Body of pancreas (tissue), 4 donors: Measurements from ENCODE around the gene PDE4D. TPM values are rescaled to one million over a fixed set of nuclear protein-coding genes. Genes with fewer than 3 reads are reported as not detected.
"Not testable (repeated sequence)": the region's sequence is repeated elsewhere in the genome, so short reads cannot be mapped to it uniquely, and the experiment has no call there.

Experiments
- ATAC-seq: fragments of 150-250 bp; one replicate; pipeline ENCODE4 v1.9.1; 2016
- DNase-seq, 4 donors: peaks; one replicate each; pipeline ENCODE4 v3.0.0-alpha.2; 2019
- H3K27ac ChIP-seq, 4 donors: fragments of 200-600 bp; sonication (generic); 1 replicate in 3 of 4; 2 replicates in 1 of 4; pipeline versions ENCODE4 v1.5.1 to v1.6.1; 2016 to 2019; ENCODE audit warnings: mild to moderate bottlenecking in 1 of 4, mixed read lengths in 1 of 4, moderate library complexity in 1 of 4
- H3K27me3 ChIP-seq, 2 donors: fragments of 200-600 bp; sonication (generic); one replicate each; pipeline ENCODE4 v1.6.0; 2016; ENCODE audit warnings: mild to moderate bottlenecking in 1 of 2
- H3K36me3 ChIP-seq, 2 donors: fragments of 200-600 bp; sonication (generic); replicated peaks in 1 of 2; 2 replicates each; pipeline ENCODE4 v1.5.1; 2016; ENCODE audit warnings: low read depth in 2 of 2; ENCODE audit not compliant: insufficient read depth in 1 of 2
- H3K4me1 ChIP-seq: fragments of 200-600 bp; sonication (generic); one replicate; pipeline ENCODE4 v1.6.0; 2016
- H3K4me3 ChIP-seq, 2 donors: fragments of 200-600 bp; sonication (generic); 1 replicate in 1 of 2; 2 replicates in 1 of 2; pipeline ENCODE4 v1.5.1; 2016 to 2019
- H3K9me3 ChIP-seq, 3 donors: fragments of 200-600 bp; sonication (generic); 1 replicate in 2 of 3; 2 replicates in 1 of 3; pipeline ENCODE4 v1.5.1; 2016
- CTCF ChIP-seq, 7 experiments: fragments of 450-650 bp in 4 of 7; fragments of 200-600 bp in 3 of 7; sonication (generic) in 3 of 7; IDR thresholded peaks; one replicate each; pipeline ENCODE4 v1.5.1; 2016 to 2019; ENCODE audit warnings: antibody characterized with exemption in 7 of 7
- POLR2A ChIP-seq, 3 donors: fragments of 450-650 bp; IDR thresholded peaks; one replicate each; pipeline ENCODE4 v1.6.1; 2016; ENCODE audit warnings: antibody characterized with exemption in 3 of 3, mild to moderate bottlenecking in 2 of 3
- WGBS, 2 donors: methylation state at CpG; one replicate each; pipeline ENCODE4 v1.1.5; 2017; 5-methylcytosine and 5-hydroxymethylcytosine counted together
- intact Hi-C: fragments of 100-400 bp; cut with DNase I; formaldehyde crosslinking; loops from one replicate; pipeline ENCODE4 v1.15.1; 2023
- total RNA-seq, 2 donors: library from RNA; depleted of rRNA; stranded (reverse); fragments of >200 nt; gene quantifications; one replicate each; pipeline ENCODE4 v1.1.0, GENCODE V29; 2016

Gene PDE4D
- total RNA-seq, 2 donors from 2014 or later = 8.6 to 9.2 TPM

GRCh38 chr5:59575648-59576445 is 317.7 kb downstream of the PDE4D start:
- WGBS, 2 donors = 82% methylated on average over 3 of the region's 3 CpGs
- H3K27me3 ChIP-seq = no peaks in the 10 kb centered on the region
- no peak for TF ChIP-seq POLR2A (IDR thresholded peaks at IDR 0.05)
- no peak for TF ChIP-seq CTCF (IDR thresholded peaks at IDR 0.05)
- no peak overlapping the region for H3K27ac ChIP-seq
- intact Hi-C loops = no loop called here
- ATAC-seq (no peak), DNase-seq (no peak)
- no peak overlapping the region for H3K4me3 ChIP-seq
- no peaks in the 10 kb centered on the region for H3K36me3 ChIP-seq
- no peaks in the 10 kb centered on the region for H3K4me1 ChIP-seq
- H3K9me3 ChIP-seq = no peaks in the 10 kb centered on the region

DNA sequence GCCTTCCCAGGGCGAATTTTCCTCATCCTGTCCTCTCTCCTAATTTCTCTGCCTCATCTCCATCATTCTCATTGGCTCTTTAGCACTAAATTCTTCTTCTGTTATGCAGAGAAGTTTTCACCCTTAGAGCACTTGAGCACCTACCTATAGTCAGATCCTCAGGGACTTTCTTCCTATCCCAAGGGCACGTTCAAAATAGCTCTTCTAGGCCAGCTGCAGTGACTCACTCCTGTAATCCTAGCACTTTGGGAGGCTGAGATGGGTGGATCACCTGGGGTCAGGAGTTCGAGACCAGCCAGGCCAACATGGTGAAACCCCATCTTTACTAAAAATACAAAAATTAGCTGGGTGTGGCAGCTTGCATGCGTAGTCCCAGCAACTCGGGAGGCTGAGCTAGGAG is 320.0 kb downstream of the PDE4D start:
- intact Hi-C loops, H3K4me1 ChIP-seq, H3K36me3 ChIP-seq, H3K27me3 ChIP-seq, ATAC-seq, H3K4me3 ChIP-seq, DNase-seq, H3K9me3 ChIP-seq, H3K27ac ChIP-seq: not testable (repeated sequence)
- whole genome bisulfite sequencing, 2 donors = 87 to 92% methylated on average over 5 of the region's 5 CpGs

DNA sequence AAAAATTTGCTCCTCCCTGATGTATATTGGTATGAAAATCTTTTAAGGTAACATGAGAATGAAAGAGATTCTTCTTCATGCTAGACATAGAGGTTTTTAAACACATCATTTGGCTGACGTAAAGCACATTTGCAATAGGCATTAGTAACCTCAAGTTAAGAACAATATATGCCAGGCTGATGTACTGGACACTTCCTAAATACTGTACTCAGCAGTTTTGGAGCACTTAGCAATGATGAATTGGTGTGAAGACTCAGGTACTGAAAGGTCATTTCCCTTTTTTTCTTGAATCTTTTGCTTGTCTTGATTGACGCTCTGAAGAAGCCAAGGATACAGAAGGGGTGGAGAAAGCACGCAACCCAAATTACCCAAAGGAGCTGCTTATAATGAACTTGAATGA is 322.5 kb downstream of the PDE4D start:
- Histone ChIP-seq H3K27ac (no peak overlapping the region), H3K4me1 (no peaks in the 10 kb centered on the region), H3K4me3 (no peak overlapping the region), H3K27me3 (no peaks in the 10 kb centered on the region), H3K9me3 (no peaks in the 10 kb centered on the region), H3K36me3 (no peaks in the 10 kb centered on the region)
- no peak for ATAC-seq
- DNase-seq = no peak
- TF ChIP-seq CTCF (IDR thresholded peaks at IDR 0.05) (no peak), POLR2A (IDR thresholded peaks at IDR 0.05) (no peak)
- WGBS, 2 donors = 89 to 92% methylated on average over 3 of the region's 3 CpGs
- intact Hi-C loops = no loop called here

- ATAC-seq (no peak), DNase-seq (no peak)
- H3K27ac ChIP-seq = no peak overlapping the region
- H3K36me3 ChIP-seq = no peaks in the 10 kb centered on the region
- 37 to 38% methylated on average over 3 of the region's 3 CpGs for WGBS, 2 donors
- intact Hi-C loops = no loop called here
- no peaks in the 10 kb centered on the region for H3K27me3 ChIP-seq
- TF ChIP-seq POLR2A (IDR thresholded peaks at IDR 0.05) (no peak), CTCF (IDR thresholded peaks at IDR 0.05) (no peak)
- no peak overlapping the region for H3K4me3 ChIP-seq
- H3K4me1 ChIP-seq = no peaks in the 10 kb centered on the region
- H3K9me3 ChIP-seq = no peaks in the 10 kb centered on the region
Measured at GRCh38 chr5:59569608-59570334, 323.8 kb downstream of the PDE4D start.

DNA sequence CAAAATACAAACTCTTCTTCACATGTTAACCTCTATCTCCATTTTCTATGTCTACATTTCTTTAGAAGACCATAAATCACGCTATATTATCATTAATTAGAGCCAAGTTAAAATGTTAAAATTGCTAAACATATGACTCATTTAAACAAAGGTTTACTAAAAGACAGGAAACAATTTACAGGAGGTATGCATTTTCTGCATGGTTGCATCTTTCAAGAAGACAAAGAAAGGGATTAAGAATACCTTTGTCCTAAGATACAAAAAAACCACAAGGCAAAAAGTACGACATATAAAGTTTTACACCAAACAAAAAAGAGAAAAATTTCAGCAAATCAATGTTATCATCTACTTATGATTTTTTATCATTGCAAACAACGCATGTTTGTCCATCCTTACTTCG is 324.4 kb downstream of the PDE4D start:
- no peaks in the 10 kb centered on the region for H3K36me3 ChIP-seq
- H3K9me3 ChIP-seq = no peaks in the 10 kb centered on the region
- H3K4me3 ChIP-seq = no peak overlapping the region
- no peak overlapping the region for H3K27ac ChIP-seq
- H3K27me3 ChIP-seq = no peaks in the 10 kb centered on the region
- TF ChIP-seq CTCF (IDR thresholded peaks at IDR 0.05) (no peak), POLR2A (IDR thresholded peaks at IDR 0.05) (no peak)
- DNase-seq (no peak), ATAC-seq (no peak)
- intact Hi-C loops = no loop called here
- WGBS, 2 donors = 87 to 88% methylated on average over 4 of the region's 4 CpGs
- no peaks in the 10 kb centered on the region for H3K4me1 ChIP-seq
